ENCODE results near the gene GCHFR. TPM values are rescaled to one million over a fixed set of nuclear protein-coding genes. Genes with fewer than 3 reads are reported as not detected.

Gene GCHFR
- total RNA-seq, 1 donor from 2014 or later, result 2.8 TPM

GRCh38 chr15:40754883-40755811, 8.7 kb upstream of the GCHFR start, which contains the start of gene RMDN3:
Gene RMDN3, minus strand, starts transcription at chr15:40755254. Its CDS starts 471 bp downstream, at chr15:40754783.
- Mint-ChIP-seq H3K4me3 (peak within 1 kb of the TSS; percentile 92), H3K4me1 (peaks cover 28% of the 10 kb centered on the region), H3K27me3 (ENCODE audit: insufficient read depth, low read depth) (peaks cover 3% of the 10 kb centered on the region), H3K27ac (peak within 1 kb of the TSS; percentile 86), H3K9me3 (no peaks in the 10 kb centered on the region), H3K36me3 (no peaks in the 10 kb centered on the region)
- Histone ChIP-seq H3K36me3 (peaks cover 2% of the 10 kb centered on the region), H2AFZ (replicated peaks) (peak within 1 kb of the TSS; percentile 87), H3K4me1 (peaks cover 4% of the 10 kb centered on the region), H3K9me3 (ENCODE audit: low read depth) (no peaks in the 10 kb centered on the region), H3F3A (ENCODE audit: low read depth) (peaks cover 10% of the 10 kb centered on the region), H3K79me2 (ENCODE audit: low read depth) (peaks cover 22% of the 10 kb centered on the region), H3K27ac (peak within 1 kb of the TSS; percentile 80), H3K4me2 (peak within 1 kb of the TSS; percentile 85), H3K27me3 (no peaks in the 10 kb centered on the region), H3K4me3 (peak within 1 kb of the TSS; percentile 85), H3K9ac (peak within 1 kb of the TSS; percentile 80), H4K20me1 (ENCODE audit: low read depth) (no peaks in the 10 kb centered on the region)
- peak; percentile 98 for DNase-seq (ENCODE audit: low spot score)
- TF ChIP-seq CTCF (IDR thresholded peaks at IDR 0.05) (no peak), EZH2phosphoT487 (IDR thresholded peaks at IDR 0.05) (no peak), EZH2 (IDR thresholded peaks at IDR 0.05) (no peak)

GRCh38 chr15:40755812-40756208, 8.1 kb upstream of the GCHFR start:
- Histone ChIP-seq H3K79me2 (ENCODE audit: low read depth) (peaks cover 22% of the 10 kb centered on the region), H3K36me3 (peaks cover 2% of the 10 kb centered on the region), H3K9me3 (ENCODE audit: low read depth) (no peaks in the 10 kb centered on the region), H4K20me1 (ENCODE audit: low read depth) (no peaks in the 10 kb centered on the region), H3K27ac (peak overlapping the region; percentile 80), H3K9ac (no peak overlapping the region), H3K4me2 (peak overlapping the region; percentile 85), H3K4me3 (peak overlapping the region; percentile 85), H3K27me3 (no peaks in the 10 kb centered on the region), H3K4me1 (peaks cover 4% of the 10 kb centered on the region), H3F3A (ENCODE audit: low read depth) (peaks cover 10% of the 10 kb centered on the region), H2AFZ (replicated peaks) (peak overlapping the region; percentile 87)
- H3K4me3 Mint-ChIP-seq, result peak overlapping the region; percentile 92
- H3K36me3 Mint-ChIP-seq, result no peaks in the 10 kb centered on the region
- no peak for TF ChIP-seq EZH2phosphoT487 (IDR thresholded peaks at IDR 0.05)
- no peak for TF ChIP-seq EZH2 (IDR thresholded peaks at IDR 0.05)
- no peak for DNase-seq (ENCODE audit: low spot score)
- peaks cover 3% of the 10 kb centered on the region for H3K27me3 Mint-ChIP-seq (ENCODE audit: insufficient read depth, low read depth)
- peak overlapping the region; percentile 86 for H3K27ac Mint-ChIP-seq
- H3K4me1 Mint-ChIP-seq, result peaks cover 28% of the 10 kb centered on the region
- no peaks in the 10 kb centered on the region for H3K9me3 Mint-ChIP-seq

- peaks cover 28% of the 10 kb centered on the region for H3K4me1 Mint-ChIP-seq
- H3K4me3 Mint-ChIP-seq, result peak overlapping the region; percentile 39
- H3K9me3 Mint-ChIP-seq, result no peaks in the 10 kb centered on the region
- no peak overlapping the region for H2AFZ ChIP-seq (replicated peaks)
- no peaks in the 10 kb centered on the region for H3K9me3 ChIP-seq (ENCODE audit: low read depth)
- H3K79me2 ChIP-seq (ENCODE audit: low read depth), result peaks cover 22% of the 10 kb centered on the region
- no peak overlapping the region for H3K4me2 ChIP-seq
- peaks cover 10% of the 10 kb centered on the region for H3F3A ChIP-seq (ENCODE audit: low read depth)
- no peaks in the 10 kb centered on the region for H3K36me3 ChIP-seq
- peak overlapping the region; percentile 84 for H3K27ac Mint-ChIP-seq
- no peaks in the 10 kb centered on the region for H4K20me1 ChIP-seq (ENCODE audit: low read depth)
- H3K27me3 Mint-ChIP-seq (ENCODE audit: insufficient read depth, low read depth), result no peaks in the 10 kb centered on the region
- no peak overlapping the region for H3K27ac ChIP-seq
- peaks cover 4% of the 10 kb centered on the region for H3K4me1 ChIP-seq
- no peak for DNase-seq (ENCODE audit: low spot score)
- H3K27me3 ChIP-seq, result no peaks in the 10 kb centered on the region
- TF ChIP-seq EZH2 (IDR thresholded peaks at IDR 0.05) (no peak), EZH2phosphoT487 (IDR thresholded peaks at IDR 0.05) (no peak), CTCF (IDR thresholded peaks at IDR 0.05) (no peak)
- H3K4me3 ChIP-seq, result no peak overlapping the region
- H3K9ac ChIP-seq, result no peak overlapping the region
- H3K36me3 Mint-ChIP-seq, result no peaks in the 10 kb centered on the region
Observed at GRCh38 chr15:40756938-40757337, 6.9 kb upstream of the GCHFR start.
